ENCODE measurements around the gene GPER1. TPM values are rescaled to one million over a fixed set of nuclear protein-coding genes. Genes with fewer than 3 reads are reported as not detected.

The GPER1 gene
- total and polyA plus RNA-seq, 8 donors, result 0.20 to 3.5 (median 1.0) TPM

DNA sequence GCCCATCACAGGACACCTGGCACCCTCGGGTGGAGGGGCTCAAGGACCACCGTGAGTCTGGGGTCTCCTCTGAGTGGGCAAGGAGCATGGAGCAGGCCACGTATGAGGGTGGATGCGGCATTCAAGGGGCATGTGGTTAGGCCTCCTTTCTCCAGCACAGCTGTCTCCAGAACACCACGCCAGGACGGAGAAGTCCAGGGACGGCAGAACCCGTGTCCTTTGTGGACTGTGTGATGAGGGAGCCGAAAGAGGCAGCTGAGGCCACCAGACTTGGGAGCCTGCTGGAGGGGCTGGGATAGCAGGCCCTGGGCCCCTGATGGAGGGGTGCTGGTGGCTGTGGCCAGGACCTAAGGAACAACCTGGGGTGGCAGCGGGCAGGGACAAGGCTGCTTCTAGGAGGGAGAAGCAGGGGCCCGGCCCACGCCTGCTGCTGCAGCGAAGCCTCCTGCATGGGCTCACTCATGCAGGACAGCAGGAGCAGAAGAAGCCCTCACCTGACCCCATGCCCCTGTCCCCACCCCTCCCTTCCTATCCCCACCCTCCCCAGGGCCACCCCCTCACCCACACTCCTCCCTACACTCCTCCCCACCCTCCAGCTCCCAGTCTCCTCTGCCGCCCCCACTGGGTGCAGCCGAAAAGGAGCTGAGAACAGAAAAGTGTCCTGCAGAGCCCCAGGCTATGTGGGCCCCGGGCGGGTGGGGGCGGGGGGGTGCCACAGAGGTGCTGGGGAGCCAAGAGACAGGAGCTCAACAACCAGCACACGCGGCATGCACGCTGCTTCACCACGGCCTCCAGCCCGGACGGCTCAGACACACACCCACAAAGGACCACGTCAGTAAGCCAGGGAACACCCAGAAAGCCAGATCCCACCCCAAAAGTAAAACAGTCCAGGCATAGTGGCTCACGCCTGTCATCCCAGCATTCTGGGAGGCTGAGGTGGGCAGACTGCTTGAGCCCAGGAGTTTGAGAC is 42.4 kb downstream of the GPER1 start:
- Histone ChIP-seq H3K9me3 (no peaks in the 10 kb centered on the region), H3K36me3 (no peaks in the 10 kb centered on the region), H3K4me1 (peaks cover 0 to 5% (median 0%) of the 10 kb centered on the region in 3 donors), H3K27ac (no peak overlapping the region), H3K4me3 (no peak overlapping the region), H3K27me3 (no peaks in the 10 kb centered on the region)
- intact Hi-C loops (cut with DNase I), result no loop called here
- FAIRE-seq (no peak), DNase-seq (peak in 2 of 6 donors; percentile 48 to 60), ATAC-seq (no peak)
- WGBS, 2 donors, result 94 to 97% methylated on average over 25 to 26 of the region's 26 CpGs
- TF ChIP-seq, protein P1, sequence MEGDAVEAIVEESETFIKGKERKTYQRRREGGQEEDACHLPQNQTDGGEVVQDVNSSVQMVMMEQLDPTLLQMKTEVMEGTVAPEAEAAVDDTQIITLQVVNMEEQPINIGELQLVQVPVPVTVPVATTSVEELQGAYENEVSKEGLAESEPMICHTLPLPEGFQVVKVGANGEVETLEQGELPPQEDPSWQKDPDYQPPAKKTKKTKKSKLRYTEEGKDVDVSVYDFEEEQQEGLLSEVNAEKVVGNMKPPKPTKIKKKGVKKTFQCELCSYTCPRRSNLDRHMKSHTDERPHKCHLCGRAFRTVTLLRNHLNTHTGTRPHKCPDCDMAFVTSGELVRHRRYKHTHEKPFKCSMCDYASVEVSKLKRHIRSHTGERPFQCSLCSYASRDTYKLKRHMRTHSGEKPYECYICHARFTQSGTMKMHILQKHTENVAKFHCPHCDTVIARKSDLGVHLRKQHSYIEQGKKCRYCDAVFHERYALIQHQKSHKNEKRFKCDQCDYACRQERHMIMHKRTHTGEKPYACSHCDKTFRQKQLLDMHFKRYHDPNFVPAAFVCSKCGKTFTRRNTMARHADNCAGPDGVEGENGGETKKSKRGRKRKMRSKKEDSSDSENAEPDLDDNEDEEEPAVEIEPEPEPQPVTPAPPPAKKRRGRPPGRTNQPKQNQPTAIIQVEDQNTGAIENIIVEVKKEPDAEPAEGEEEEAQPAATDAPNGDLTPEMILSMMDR (IDR thresholded peaks at IDR 0.05), result no peak

DNA sequence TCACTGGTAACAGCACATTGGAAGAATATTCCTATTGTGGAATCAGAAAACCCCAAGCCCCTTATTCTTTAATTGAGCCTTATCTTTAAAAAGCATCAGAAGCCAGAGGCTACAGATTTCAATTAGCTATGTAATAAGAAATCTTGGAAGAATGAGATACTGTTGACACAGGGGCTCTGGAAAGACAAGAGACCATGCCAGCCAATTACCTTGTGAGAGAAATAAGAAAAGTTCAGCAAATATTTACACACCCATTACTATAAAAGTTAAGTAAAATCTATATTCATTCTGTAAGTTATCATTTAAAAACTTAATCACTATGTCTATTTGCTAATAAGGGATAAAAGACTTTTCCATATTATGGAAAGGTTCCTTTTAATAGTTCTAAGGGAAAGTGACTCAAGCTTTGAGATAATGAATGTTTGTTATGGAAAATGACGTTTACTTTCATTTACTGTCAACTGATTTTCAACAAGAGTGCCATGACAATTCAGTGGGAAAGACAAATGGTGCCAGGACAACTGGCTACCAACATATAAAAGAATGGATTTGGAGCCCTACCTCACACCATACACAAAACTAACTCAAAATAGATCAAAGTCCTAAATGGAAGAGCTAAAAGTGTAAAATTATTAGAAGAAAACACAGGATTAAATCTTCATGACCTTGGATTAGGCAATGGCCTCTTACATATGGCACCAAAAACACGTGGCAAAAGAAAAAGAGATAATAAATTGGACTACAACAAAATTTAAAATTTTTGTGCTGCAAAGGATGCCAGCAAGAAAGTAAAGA is 43.8 kb downstream of the GPER1 start:
- H3K4me3 ChIP-seq, result no peak overlapping the region
- intact Hi-C loops (cut with DNase I), result no loop called here

DNA sequence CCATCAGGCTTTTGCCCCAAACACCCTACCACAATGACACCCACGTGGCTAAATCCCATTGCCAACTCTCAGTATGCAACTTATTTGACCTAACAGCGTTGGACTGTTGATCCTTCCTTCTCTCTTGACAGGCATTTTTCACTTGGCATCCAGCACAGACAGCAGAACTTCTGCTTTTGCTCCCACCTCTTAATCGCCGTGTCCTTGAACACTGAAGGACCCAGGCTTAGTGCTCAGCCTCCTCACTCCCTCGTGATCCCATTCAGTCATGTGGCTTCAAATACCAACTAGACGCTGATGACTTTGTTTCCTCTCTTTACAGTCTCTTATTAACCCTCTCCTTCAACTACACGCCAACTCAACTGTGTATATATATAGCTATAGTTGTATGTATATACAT is 47.0 kb downstream of the GPER1 start:
- H3K36me3 ChIP-seq, result no peaks in the 10 kb centered on the region
- H3K9me3 ChIP-seq, result no peaks in the 10 kb centered on the region
- peak in 1 of 6 donors; percentile 10 for DNase-seq
- intact Hi-C loops (cut with DNase I), result no loop called here
- H3K4me3 ChIP-seq, result no peak overlapping the region
- no peak for FAIRE-seq
- 49 to 54% methylated on average over 7 of the region's 7 CpGs for WGBS, 2 donors
- no peak overlapping the region for H3K27ac ChIP-seq
- no peaks in the 10 kb centered on the region for H3K27me3 ChIP-seq
- TF ChIP-seq, protein P1 (IDR thresholded peaks at IDR 0.05), result no peak
- H3K4me1 ChIP-seq, result peaks cover 0 to 18% (median 10%) of the 10 kb centered on the region in 3 donors
- no peak for ATAC-seq

More for the DNA sequence above, 43.8 kb downstream of the GPER1 start:
- DNase-seq, result no peak
- H3K27me3 ChIP-seq, result no peaks in the 10 kb centered on the region
- WGBS, 2 donors, result 40 to 41% methylated on average over 2 of the region's 2 CpGs
- no peak for FAIRE-seq
- no peaks in the 10 kb centered on the region for H3K36me3 ChIP-seq
- TF ChIP-seq, protein P1 (IDR thresholded peaks at IDR 0.05), result no peak
- H3K9me3 ChIP-seq, result no peaks in the 10 kb centered on the region
- peak in 3 of 4 donors; percentile 9 to 66 (median 53) for ATAC-seq
- H3K27ac ChIP-seq, result peak overlapping the region in 1 of 4 donors; percentile 8
- H3K4me1 ChIP-seq, result peaks cover 0 to 6% (median 0%) of the 10 kb centered on the region in 3 donors

DNA sequence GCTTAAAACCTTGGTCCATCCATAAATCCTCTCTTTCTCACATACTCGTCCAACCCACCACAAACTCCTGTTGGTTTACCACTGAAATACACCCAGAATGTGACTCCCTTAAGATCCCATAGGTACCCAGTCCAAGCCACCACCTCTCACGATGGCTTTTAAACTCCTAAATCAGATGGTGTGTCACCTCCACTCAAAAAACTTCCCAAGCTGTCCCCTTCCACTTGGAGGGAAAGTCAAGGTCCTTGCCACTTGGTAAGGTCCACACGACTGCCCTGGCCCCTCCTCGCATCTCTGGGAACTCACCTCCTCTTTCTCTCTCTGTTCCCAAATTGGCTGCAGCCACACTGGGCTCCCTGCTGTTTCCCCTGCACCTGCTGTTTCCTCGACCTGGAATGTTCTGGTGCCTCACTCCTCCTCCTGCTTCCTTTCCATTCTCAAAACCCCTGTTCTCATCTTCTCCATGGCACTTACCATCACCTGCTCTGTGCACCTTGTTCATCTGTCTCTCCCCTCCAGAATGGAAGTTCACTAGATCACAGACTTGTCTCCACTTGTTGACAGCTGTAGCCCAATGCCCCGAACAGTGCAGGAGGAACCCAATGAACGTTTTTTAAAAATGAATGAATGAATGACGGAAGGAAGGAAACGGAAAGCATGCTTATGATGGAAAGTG is 49.1 kb downstream of the GPER1 start:
- TF ChIP-seq, protein P1 (IDR thresholded peaks at IDR 0.05), result no peak
- Histone ChIP-seq H3K36me3 (no peaks in the 10 kb centered on the region), H3K4me1 (peaks cover 0 to 13% (median 10%) of the 10 kb centered on the region in 3 donors), H3K27ac (no peak overlapping the region), H3K27me3 (no peaks in the 10 kb centered on the region), H3K9me3 (no peaks in the 10 kb centered on the region), H3K4me3 (peak overlapping the region; percentile 51 to 84 (median 72))
- 13 to 19% methylated on average over 9 of the region's 9 CpGs for WGBS, 2 donors
- DNase-seq (peak in 1 of 6 donors; percentile 32), FAIRE-seq (no peak), ATAC-seq (no peak)
- intact Hi-C loops (cut with DNase I), result no loop called here

Data from pancreas (tissue), 10 donors.